A549 (cell line): ENCODE data around the gene SUGCT. TPM values are rescaled to one million over a fixed set of nuclear protein-coding genes. Genes with fewer than 3 reads are reported as not detected.
A peak's percentile ranks its signal among the peaks of the same experiment; 100 is the strongest.

Experiments used
- ATAC-seq, 2 experiments: fragments of 200-7000 bp in 1 of 2; fragments of >200 bp in 1 of 2; cut with Nextera tagmentation in 1 of 2; cut with Tn5 transposase in 1 of 2; 3 replicates each; pipeline versions ENCODE4 v1.8.0 to v1.9.1; 2018 to 2020; ENCODE audit warnings: mild to moderate bottlenecking in 1 of 2, moderate library complexity in 1 of 2
- CTCF ChIA-PET: fragments of 300-600 bp; sonication (Branson Sonifier 250); formaldehyde crosslinking; extraction: SDS; loops from one replicate; lab custom pipeline; 2021; ENCODE audit warnings: antibody characterized with exemption, inconsistent platforms; lab: Yijun Ruan, JAX
- POLR2A ChIA-PET: fragments of 350-600 bp; formaldehyde crosslinking; extraction: SDS; loops from one replicate; lab custom pipeline; 2021; ENCODE audit warnings: antibody characterized with exemption, inconsistent platforms; lab: Yijun Ruan, JAX
- DNase-seq, 2 experiments: peaks; one replicate each; pipeline versions ENCODE4 v3.0.0 to v3.0.0-alpha.2; 2011 to 2016; ENCODE audit warnings: low read depth in 1 of 2, low spot score in 1 of 2
- FAIRE-seq: peaks from 2 replicates; lab custom pipeline; 2011; peaks lifted over from hg19 to GRCh38; lab: Jason Lieb, UNC
- H3K27ac ChIP-seq, 2 experiments: fragments of >200 bp; sonication (Bioruptor Twin); formaldehyde crosslinking; 3 replicates each; pipeline ENCODE4 v1.5.1; 2016 to 2017
- H3K4me1 ChIP-seq: fragments of >200 bp; sonication (Bioruptor Twin); formaldehyde crosslinking; 3 replicates; pipeline ENCODE4 v1.6.1; 2016
- H3K4me2 ChIP-seq: fragments of >200 bp; sonication (Bioruptor Twin); formaldehyde crosslinking; 3 replicates; pipeline ENCODE4 v1.6.1; 2016
- H3K4me3 ChIP-seq: fragments of >200 bp; sonication (Bioruptor Twin); formaldehyde crosslinking; 3 replicates; pipeline ENCODE4 v1.5.1; 2016
- H3K9me3 ChIP-seq: fragments of >200 bp; sonication (Bioruptor Twin); formaldehyde crosslinking; 3 replicates; pipeline ENCODE4 v1.6.1; 2016
- CHD2 ChIP-seq: fragments of 150-350 bp; IDR thresholded peaks from 2 replicates; pipeline ENCODE4 v1.6.1; 2014; ENCODE audit warnings: low read length; ENCODE audit not compliant: partially characterized antibody
- CHD4 ChIP-seq: fragments of 200-600 bp; sonication (generic); IDR thresholded peaks from 2 replicates; pipeline ENCODE4 v1.6.1; 2016; ENCODE audit warnings: antibody characterized with exemption, mild to moderate bottlenecking, borderline replicate concordance
- CTCF ChIP-seq: fragments of >200 bp; sonication (Bioruptor Twin); formaldehyde crosslinking; IDR thresholded peaks from 3 replicates; pipeline ENCODE4 v1.5.1; 2016
- EHF ChIP-seq: fragments of 250-450 bp; sonication (Bioruptor Pico); IDR thresholded peaks from 2 replicates; pipeline ENCODE4 v1.5.0; 2020; ENCODE audit warnings: mild to moderate bottlenecking
- EP300 ChIP-seq, 2 experiments: fragments of >200 bp; sonication (Bioruptor Twin); formaldehyde crosslinking; IDR thresholded peaks; 2 replicates in 1 of 2; 3 replicates in 1 of 2; pipeline ENCODE4 v1.6.1; 2016 to 2017
- ESRRA ChIP-seq: fragments of 150-350 bp; IDR thresholded peaks from 2 replicates; pipeline ENCODE4 v1.6.1; 2014; ENCODE audit warnings: mild to moderate bottlenecking, low read length, borderline replicate concordance
- FOXS1 ChIP-seq: fragments of 250-450 bp; sonication (Bioruptor Pico); IDR thresholded peaks from 2 replicates; pipeline ENCODE4 v1.5.0; 2020; ENCODE audit warnings: mild to moderate bottlenecking, moderate library complexity
- GATA3 ChIP-seq: IDR thresholded peaks from 2 replicates; pipeline ENCODE4 v1.6.1; 2012; ENCODE audit warnings: borderline replicate concordance
- HDAC2 ChIP-seq: fragments of 200-600 bp; sonication (generic); IDR thresholded peaks from 2 replicates; pipeline ENCODE4 v1.6.1; 2016
- HEYL ChIP-seq: fragments of 250-450 bp; sonication (Bioruptor Pico); IDR thresholded peaks from 2 replicates; pipeline ENCODE4 v1.8.0; 2021; ENCODE audit warnings: mild to moderate bottlenecking, moderate library complexity
- KDM1A ChIP-seq: fragments of 200-600 bp; sonication (generic); IDR thresholded peaks from 2 replicates; pipeline ENCODE4 v1.6.1; 2016; ENCODE audit warnings: low read depth, mild to moderate bottlenecking
- KDM5A ChIP-seq: fragments of 200-600 bp; sonication (generic); IDR thresholded peaks from 2 replicates; pipeline ENCODE4 v1.6.1; 2016; ENCODE audit warnings: antibody characterized with exemption, mild to moderate bottlenecking
- MAFK ChIP-seq: fragments of 450-650 bp; IDR thresholded peaks from 2 replicates; pipeline ENCODE4 v1.6.1; 2014; ENCODE audit not compliant: partially characterized antibody
- MAX ChIP-seq: IDR thresholded peaks from 2 replicates; pipeline ENCODE4 v1.6.1; 2012
- MAZ ChIP-seq: fragments of 150-350 bp; IDR thresholded peaks from 2 replicates; pipeline ENCODE4 v1.6.1; 2014; ENCODE audit warnings: antibody characterized with exemption, low read depth, low read length, borderline replicate concordance
- MYC ChIP-seq: IDR thresholded peaks from 2 replicates; pipeline ENCODE4 v1.6.1; 2012; ENCODE audit warnings: mild to moderate bottlenecking, inconsistent platforms, low read length, improper control_type of control experiment, borderline replicate concordance
- NFE2L2 ChIP-seq: fragments of 150-350 bp; conservative IDR thresholded peaks from 2 replicates; pipeline ENCODE4 v1.6.1; 2014; ENCODE audit warnings: low read length
- NPAS2 ChIP-seq: fragments of 250-450 bp; sonication (Bioruptor Pico); IDR thresholded peaks from 2 replicates; pipeline ENCODE4 v1.8.0; 2022; ENCODE audit warnings: mild to moderate bottlenecking, moderate library complexity, borderline replicate concordance
- RARB ChIP-seq: fragments of 250-450 bp; sonication (Bioruptor Pico); IDR thresholded peaks from 2 replicates; pipeline ENCODE4 v1.8.0; 2021; ENCODE audit warnings: mild to moderate bottlenecking, moderate library complexity
- RCOR1 ChIP-seq: fragments of 150-350 bp; IDR thresholded peaks from 2 replicates; pipeline ENCODE4 v1.6.1; 2014; ENCODE audit warnings: antibody characterized with exemption, low read length, low read depth
- RFX5 ChIP-seq: fragments of 450-650 bp; IDR thresholded peaks from 2 replicates; pipeline ENCODE4 v1.7.1; 2014; ENCODE audit warnings: antibody characterized with exemption, mild to moderate bottlenecking, moderate library complexity
- RNF2 ChIP-seq: fragments of 200-600 bp; sonication (generic); IDR thresholded peaks from 2 replicates; pipeline ENCODE4 v1.6.1; 2016; ENCODE audit warnings: low read depth, mild to moderate bottlenecking, antibody characterized with exemption, moderate library complexity, borderline replicate concordance
- SMC3 ChIP-seq: fragments of >200 bp; sonication (Bioruptor Twin); formaldehyde crosslinking; IDR thresholded peaks from 3 replicates; pipeline ENCODE4 v1.6.1; 2018; ENCODE audit warnings: inconsistent platforms
- SREBF2 ChIP-seq: fragments of 450-650 bp; IDR thresholded peaks from 2 replicates; pipeline ENCODE4 v1.6.1; 2014; ENCODE audit warnings: mild to moderate bottlenecking, moderate library complexity
- TP53 ChIP-seq: fragments of 250-450 bp; sonication (Bioruptor Pico); IDR thresholded peaks from 2 replicates; pipeline ENCODE4 v1.5.0; 2021; ENCODE audit warnings: mild to moderate bottlenecking, moderate library complexity
- USF2 ChIP-seq: fragments of 450-650 bp; IDR thresholded peaks from 2 replicates; pipeline ENCODE4 v1.6.1; 2014; ENCODE audit warnings: antibody characterized with exemption
- ZSCAN20 ChIP-seq: fragments of 250-450 bp; sonication (Bioruptor Pico); IDR thresholded peaks from 2 replicates; pipeline ENCODE4 v1.8.0; 2022; ENCODE audit warnings: mild to moderate bottlenecking, moderate library complexity
- WGBS: methylation state at CpG from one replicate; pipeline ENCODE4 v1.1.6; 2017; ENCODE audit errors: missing lambda C conversion rate; 5-methylcytosine and 5-hydroxymethylcytosine counted together
- polyA plus RNA-seq, 4 experiments: library from polyadenylated mRNA; depleted of rRNA in 3 of 4; stranded (reverse); fragments of >200 nt; fragmentation: RNase III in 1 of 4; extraction: RNeasy Plus Mini Kit Qiagen cat#74134 plus additional on column Dnase treatment in 1 of 4; gene quantifications; 2 replicates in 3 of 4; 3 replicates in 1 of 4; pipeline ENCODE4 v1.2.3, GENCODE V29; 2011 to 2017
- TF ChIP-seq, protein P1 (sequence below): IDR thresholded peaks from 2 replicates; pipeline ENCODE4 v1.6.1; 2012; ENCODE audit warnings: low read depth, borderline replicate concordance

Gene SUGCT
- polyA plus RNA-seq, 2 of the 4 experiments (the other 2 are of a cell fraction): 1.4 to 1.6 TPM

- Histone ChIP-seq H3K9me3 (no peaks in the 10 kb centered on the region), H3K4me2 (no peak overlapping the region), H3K27ac (no peak overlapping the region), H3K4me3 (no peak overlapping the region), H3K4me1 (no peaks in the 10 kb centered on the region)
- ATAC-seq (no peak), FAIRE-seq (no peak), DNase-seq (no peak)
- ChIA-PET POLR2A (no interaction called here), CTCF (no interaction called here)
- WGBS: 0% methylated on average over 1 of the region's 1 CpG
- TF ChIP-seq HDAC2 (no peak), RARB (CRISPR knock-in tag) (no peak), RNF2 (no peak), RFX5 (no peak), MYC (no peak), SREBF2 (no peak), ZSCAN20 (CRISPR knock-in tag) (no peak), KDM1A (no peak), SMC3 (no peak), MAZ (no peak), NFE2L2 (no peak), NPAS2 (no peak), CHD4 (no peak), CTCF (no peak)
Observed at GRCh38 chr7:40570223-40570622, 435.4 kb downstream of the SUGCT start.

DNA sequence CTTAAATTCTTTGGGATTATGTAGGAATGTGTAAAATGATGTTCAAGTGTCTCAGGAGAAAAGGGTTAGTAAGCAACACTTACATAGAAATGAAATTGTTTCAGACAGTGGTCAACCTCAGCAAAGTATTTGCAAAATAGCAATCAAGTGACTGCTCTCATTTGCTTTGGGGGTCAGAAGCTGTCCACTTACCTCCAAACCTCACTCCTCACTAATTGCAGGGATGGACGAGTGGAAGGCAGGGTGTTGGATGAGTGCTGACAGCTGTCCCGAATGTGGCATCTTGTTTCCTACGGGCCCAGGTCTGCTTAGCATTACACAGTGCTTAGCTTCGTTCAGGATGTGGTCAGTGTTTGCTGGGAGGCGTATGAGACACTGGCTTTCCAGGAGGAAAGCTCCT lies 437.0 kb downstream of the SUGCT start:
- FAIRE-seq: no peak
- H3K4me3 ChIP-seq: no peak overlapping the region
- no peak overlapping the region for H3K4me2 ChIP-seq
- CTCF ChIA-PET: interaction anchor here (0.7 kb wide), 1 partner anchor 1178 kb away, joined by 3 read pairs; no protein-coding TSS in a partner anchor
- TF ChIP-seq TP53 (CRISPR knock-in tag) (no peak), RCOR1 (no peak), RFX5 (no peak), HDAC2 (no peak), FOXS1 (CRISPR knock-in tag) (no peak), GATA3 (no peak), CHD4 (no peak), EHF (CRISPR knock-in tag) (no peak), CHD2 (no peak), EP300 (IDR thresholded peaks at IDR 0.05) (no peak), KDM5A (no peak), MYC (no peak)
- TF ChIP-seq, protein P1, sequence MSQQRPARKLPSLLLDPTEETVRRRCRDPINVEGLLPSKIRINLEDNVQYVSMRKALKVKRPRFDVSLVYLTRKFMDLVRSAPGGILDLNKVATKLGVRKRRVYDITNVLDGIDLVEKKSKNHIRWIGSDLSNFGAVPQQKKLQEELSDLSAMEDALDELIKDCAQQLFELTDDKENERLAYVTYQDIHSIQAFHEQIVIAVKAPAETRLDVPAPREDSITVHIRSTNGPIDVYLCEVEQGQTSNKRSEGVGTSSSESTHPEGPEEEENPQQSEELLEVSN: no peak
- TF ChIP-seq, all 56 proteins: peak for 0
- H3K9me3 ChIP-seq: no peaks in the 10 kb centered on the region
- WGBS: 6% methylated on average over 5 of the region's 5 CpGs
- ATAC-seq: no peak
- POLR2A ChIA-PET: no interaction called here
- H3K27ac ChIP-seq: no peak overlapping the region
- no peaks in the 10 kb centered on the region for H3K4me1 ChIP-seq
- no peak for DNase-seq

GRCh38 chr7:40572810-40573465 lies 438.1 kb downstream of the SUGCT start:
- WGBS: 28% methylated on average over 8 of the region's 8 CpGs
- no peak for DNase-seq
- ChIA-PET POLR2A (no interaction called here), CTCF (no interaction called here)
- no peak for ATAC-seq
- H3K9me3 ChIP-seq: no peaks in the 10 kb centered on the region
- H3K4me3 ChIP-seq: no peak overlapping the region
- TF ChIP-seq CTCF (no peak), SREBF2 (no peak), MYC (no peak), ESRRA (no peak), HEYL (CRISPR knock-in tag) (no peak), MAFK (peak; percentile 95), USF2 (no peak), MAX (no peak)
- FAIRE-seq: no peak
- no peaks in the 10 kb centered on the region for H3K4me1 ChIP-seq
- no peak overlapping the region for H3K27ac ChIP-seq
- H3K4me2 ChIP-seq: no peak overlapping the region
